Fibroblast of gingiva (primary cell): ENCODE measurements around the gene DISC1.
"Not testable (repeated sequence)": the region's sequence is repeated elsewhere in the genome, so short reads cannot be mapped to it uniquely, and the experiment has no call there.

Experiments
- DNase-seq: peaks from one replicate; pipeline ENCODE4 v3.0.0-alpha.2; 2011; ENCODE audit warnings: low read depth

The DISC1 gene

GRCh38 chr1:231699784-231700183 lies 73.2 kb downstream of the DISC1 start:
- peak; percentile 6 for DNase-seq

GRCh38 chr1:231701306-231701705 lies 74.7 kb downstream of the DISC1 start:
- peak; percentile 49 for DNase-seq

- peak; percentile 65 for DNase-seq
Observed at GRCh38 chr1:231702331-231702730, 75.7 kb downstream of the DISC1 start.

GRCh38 chr1:231702804-231703203 lies 76.2 kb downstream of the DISC1 start:
- peak; percentile 34 for DNase-seq

- no peak for DNase-seq
Observed at GRCh38 chr1:231705806-231706760, 79.5 kb downstream of the DISC1 start.

- DNase-seq: no peak
Observed at GRCh38 chr1:231706934-231707333, 80.3 kb downstream of the DISC1 start.

- DNase-seq: no peak
Observed at GRCh38 chr1:231707407-231707806, 80.8 kb downstream of the DISC1 start.

GRCh38 chr1:231708394-231708793 lies 81.8 kb downstream of the DISC1 start:
- no peak for DNase-seq

- DNase-seq: no peak
Observed at GRCh38 chr1:231714440-231714839, 87.8 kb downstream of the DISC1 start.

GRCh38 chr1:231715816-231716722 lies 89.5 kb downstream of the DISC1 start:
- no peak for DNase-seq

GRCh38 chr1:231716879-231717278 lies 90.3 kb downstream of the DISC1 start:
- DNase-seq: no peak

GRCh38 chr1:231719485-231720183 lies 93.0 kb downstream of the DISC1 start:
- no peak for DNase-seq

GRCh38 chr1:231720652-231721325 lies 94.2 kb downstream of the DISC1 start:
- DNase-seq: no peak

GRCh38 chr1:231721436-231721835 lies 94.8 kb downstream of the DISC1 start:
- no peak for DNase-seq

GRCh38 chr1:231722356-231722755 lies 95.8 kb downstream of the DISC1 start:
- no peak for DNase-seq

GRCh38 chr1:231723146-231723545 lies 96.6 kb downstream of the DISC1 start:
- no peak for DNase-seq

- DNase-seq: no peak
Observed at GRCh38 chr1:231724041-231724440, 97.5 kb downstream of the DISC1 start.

- DNase-seq: peak; percentile 50
Observed at GRCh38 chr1:231724876-231725647, 98.5 kb downstream of the DISC1 start.

- peak; percentile 24 for DNase-seq
Observed at GRCh38 chr1:231727171-231727570, 100.6 kb downstream of the DISC1 start.

- DNase-seq: not testable (repeated sequence)
Observed at GRCh38 chr1:231728987-231729386, 102.4 kb downstream of the DISC1 start.

GRCh38 chr1:231729544-231729943 lies 103.0 kb downstream of the DISC1 start:
- peak; percentile 81 for DNase-seq
